A549 (cell line): ENCODE results near the gene CYP4F3. TPM values are rescaled to one million over a fixed set of nuclear protein-coding genes. Genes with fewer than 3 reads are reported as not detected.

ENCODE experiments used
- ATAC-seq, 2 experiments: fragments of 200-7000 bp in 1 of 2; fragments of >200 bp in 1 of 2; cut with Nextera tagmentation in 1 of 2; cut with Tn5 transposase in 1 of 2; 3 replicates each; pipeline versions ENCODE4 v1.8.0 to v1.9.1; 2018 to 2020; ENCODE audit warnings: mild to moderate bottlenecking in 1 of 2, moderate library complexity in 1 of 2
- CTCF ChIA-PET: fragments of 300-600 bp; sonication (Branson Sonifier 250); formaldehyde crosslinking; extraction: SDS; loops from one replicate; lab custom pipeline; 2021; ENCODE audit warnings: antibody characterized with exemption, inconsistent platforms; lab: Yijun Ruan, JAX
- POLR2A ChIA-PET: fragments of 350-600 bp; formaldehyde crosslinking; extraction: SDS; loops from one replicate; lab custom pipeline; 2021; ENCODE audit warnings: antibody characterized with exemption, inconsistent platforms; lab: Yijun Ruan, JAX
- DNase-seq, 2 experiments: peaks; one replicate each; pipeline versions ENCODE4 v3.0.0 to v3.0.0-alpha.2; 2011 to 2016; ENCODE audit warnings: low read depth in 1 of 2, low spot score in 1 of 2
- FAIRE-seq: peaks from 2 replicates; lab custom pipeline; 2011; peaks lifted over from hg19 to GRCh38; lab: Jason Lieb, UNC
- H3K27ac ChIP-seq, 2 experiments: fragments of >200 bp; sonication (Bioruptor Twin); formaldehyde crosslinking; 3 replicates each; pipeline ENCODE4 v1.5.1; 2016 to 2017
- H3K4me1 ChIP-seq: fragments of >200 bp; sonication (Bioruptor Twin); formaldehyde crosslinking; 3 replicates; pipeline ENCODE4 v1.6.1; 2016
- H3K4me2 ChIP-seq: fragments of >200 bp; sonication (Bioruptor Twin); formaldehyde crosslinking; 3 replicates; pipeline ENCODE4 v1.6.1; 2016
- H3K4me3 ChIP-seq: fragments of >200 bp; sonication (Bioruptor Twin); formaldehyde crosslinking; 3 replicates; pipeline ENCODE4 v1.5.1; 2016
- H3K9me3 ChIP-seq: fragments of >200 bp; sonication (Bioruptor Twin); formaldehyde crosslinking; 3 replicates; pipeline ENCODE4 v1.6.1; 2016
- ATOH8 ChIP-seq: fragments of 250-450 bp; sonication (Bioruptor Pico); IDR thresholded peaks from 2 replicates; pipeline ENCODE4 v1.5.0; 2020; ENCODE audit warnings: low read depth, mild to moderate bottlenecking, moderate library complexity
- BCL3 ChIP-seq: fragments of >200 bp; sonication (Bioruptor Twin); formaldehyde crosslinking; IDR thresholded peaks from 3 replicates; pipeline ENCODE4 v1.6.1; 2016
- BHLHE40 ChIP-seq: IDR thresholded peaks from 2 replicates; pipeline ENCODE4 v1.6.1; 2012; ENCODE audit warnings: low read depth, low read length, inconsistent platforms
- CHD2 ChIP-seq: fragments of 150-350 bp; IDR thresholded peaks from 2 replicates; pipeline ENCODE4 v1.6.1; 2014; ENCODE audit warnings: low read length; ENCODE audit not compliant: partially characterized antibody
- CHD4 ChIP-seq: fragments of 200-600 bp; sonication (generic); IDR thresholded peaks from 2 replicates; pipeline ENCODE4 v1.6.1; 2016; ENCODE audit warnings: antibody characterized with exemption, mild to moderate bottlenecking, borderline replicate concordance
- CTCF ChIP-seq: fragments of >200 bp; sonication (Bioruptor Twin); formaldehyde crosslinking; IDR thresholded peaks from 3 replicates; pipeline ENCODE4 v1.5.1; 2016
- E2F6 ChIP-seq: IDR thresholded peaks from 2 replicates; pipeline ENCODE4 v1.6.1; 2012; ENCODE audit warnings: low read depth, borderline replicate concordance
- EHF ChIP-seq: fragments of 250-450 bp; sonication (Bioruptor Pico); IDR thresholded peaks from 2 replicates; pipeline ENCODE4 v1.5.0; 2020; ENCODE audit warnings: mild to moderate bottlenecking
- ELK1 ChIP-seq: fragments of 150-350 bp; IDR thresholded peaks from 2 replicates; pipeline ENCODE4 v1.6.1; 2014; ENCODE audit warnings: low read depth, mild to moderate bottlenecking, low read length
- GATA3 ChIP-seq: IDR thresholded peaks from 2 replicates; pipeline ENCODE4 v1.6.1; 2012; ENCODE audit warnings: borderline replicate concordance
- HEYL ChIP-seq: fragments of 250-450 bp; sonication (Bioruptor Pico); IDR thresholded peaks from 2 replicates; pipeline ENCODE4 v1.8.0; 2021; ENCODE audit warnings: mild to moderate bottlenecking, moderate library complexity
- HOXB13 ChIP-seq: fragments of 250-450 bp; sonication (Bioruptor Pico); IDR thresholded peaks from 2 replicates; pipeline ENCODE4 v1.5.0; 2020; ENCODE audit warnings: low read depth, mild to moderate bottlenecking, moderate library complexity
- KDM5A ChIP-seq: fragments of 200-600 bp; sonication (generic); IDR thresholded peaks from 2 replicates; pipeline ENCODE4 v1.6.1; 2016; ENCODE audit warnings: antibody characterized with exemption, mild to moderate bottlenecking
- MAFK ChIP-seq: fragments of 450-650 bp; IDR thresholded peaks from 2 replicates; pipeline ENCODE4 v1.6.1; 2014; ENCODE audit not compliant: partially characterized antibody
- NFE2L2 ChIP-seq: fragments of 150-350 bp; conservative IDR thresholded peaks from 2 replicates; pipeline ENCODE4 v1.6.1; 2014; ENCODE audit warnings: low read length
- NPAS2 ChIP-seq: fragments of 250-450 bp; sonication (Bioruptor Pico); IDR thresholded peaks from 2 replicates; pipeline ENCODE4 v1.8.0; 2022; ENCODE audit warnings: mild to moderate bottlenecking, moderate library complexity, borderline replicate concordance
- NR3C1 ChIP-seq: fragments of >200 bp; sonication (Bioruptor Twin); formaldehyde crosslinking; IDR thresholded peaks from 3 replicates; pipeline ENCODE4 v1.6.1; 2017
- PBX3 ChIP-seq: IDR thresholded peaks from 2 replicates; pipeline ENCODE4 v1.6.1; 2012
- PHF8 ChIP-seq: fragments of 200-600 bp; sonication (generic); IDR thresholded peaks from 2 replicates; pipeline ENCODE4 v1.6.1; 2016; ENCODE audit warnings: low read depth, mild to moderate bottlenecking, antibody characterized with exemption, moderate library complexity, borderline replicate concordance
- POLR2AphosphoS2 ChIP-seq: conservative IDR thresholded peaks from 2 replicates; pipeline ENCODE4 v1.6.1; 2012; ENCODE audit warnings: low read length, improper control_type of control experiment, inconsistent platforms
- SMC3 ChIP-seq: fragments of >200 bp; sonication (Bioruptor Twin); formaldehyde crosslinking; IDR thresholded peaks from 3 replicates; pipeline ENCODE4 v1.6.1; 2018; ENCODE audit warnings: inconsistent platforms
- TFCP2L1 ChIP-seq: fragments of 250-450 bp; sonication (Bioruptor Pico); IDR thresholded peaks from 2 replicates; pipeline ENCODE4 v1.5.0; 2021; ENCODE audit warnings: mild to moderate bottlenecking
- ZC3H11A ChIP-seq: fragments of 450-650 bp; IDR thresholded peaks from 2 replicates; pipeline ENCODE4 v1.6.1; 2014; ENCODE audit warnings: antibody characterized with exemption, mild to moderate bottlenecking
- ZNF302 ChIP-seq: fragments of 250-450 bp; sonication (Bioruptor Pico); IDR thresholded peaks from 2 replicates; pipeline ENCODE4 v1.9.0; 2021; ENCODE audit warnings: inconsistent platforms, mild to moderate bottlenecking, moderate library complexity
- WGBS: methylation state at CpG from one replicate; pipeline ENCODE4 v1.1.6; 2017; ENCODE audit errors: missing lambda C conversion rate; 5-methylcytosine and 5-hydroxymethylcytosine counted together
- polyA plus RNA-seq, 4 experiments: library from polyadenylated mRNA; depleted of rRNA in 3 of 4; stranded (reverse); fragments of >200 nt; fragmentation: RNase III in 1 of 4; extraction: RNeasy Plus Mini Kit Qiagen cat#74134 plus additional on column Dnase treatment in 1 of 4; gene quantifications; 2 replicates in 3 of 4; 3 replicates in 1 of 4; pipeline ENCODE4 v1.2.3, GENCODE V29; 2011 to 2017

The CYP4F3 gene
- polyA plus RNA-seq, 2 of the 4 experiments (the other 2 are of a cell fraction), result 8.9 to 33.2 TPM

- no peak for TF ChIP-seq PHF8
- no peak for ATAC-seq
- Histone ChIP-seq H3K27ac (no peak overlapping the region), H3K4me2 (no peak overlapping the region), H3K4me3 (no peak overlapping the region), H3K9me3 (no peaks in the 10 kb centered on the region), H3K4me1 (no peaks in the 10 kb centered on the region)
- no peak for DNase-seq
- ChIA-PET CTCF (interaction anchor here (0.8 kb wide), 1 partner anchor 70 kb away, joined by 3 read pairs; no protein-coding TSS in a partner anchor), POLR2A (no interaction called here)
- no peak for FAIRE-seq
Observed at GRCh38 chr19:15656467-15656866, 15.8 kb downstream of the CYP4F3 start.

GRCh38 chr19:15663247-15663646 is 22.6 kb downstream of the CYP4F3 start:
- no peaks in the 10 kb centered on the region for H3K4me1 ChIP-seq
- no peak overlapping the region for H3K4me3 ChIP-seq
- 88% methylated on average over 4 of the region's 4 CpGs for WGBS
- H3K9me3 ChIP-seq, result no peaks in the 10 kb centered on the region
- TF ChIP-seq BHLHE40 (no peak), TFCP2L1 (no peak), NFE2L2 (no peak)
- no peak overlapping the region for H3K27ac ChIP-seq
- DNase-seq (no peak), FAIRE-seq (no peak), ATAC-seq (no peak)
- no peak overlapping the region for H3K4me2 ChIP-seq
- ChIA-PET CTCF (no interaction called here), POLR2A (no interaction called here)

GRCh38 chr19:15666186-15666585 is 25.5 kb downstream of the CYP4F3 start:
- no peak overlapping the region for H3K27ac ChIP-seq
- DNase-seq (no peak), FAIRE-seq (no peak), ATAC-seq (no peak)
- POLR2A ChIA-PET, result no interaction called here
- no peaks in the 10 kb centered on the region for H3K4me1 ChIP-seq
- no peak overlapping the region for H3K4me3 ChIP-seq
- CTCF ChIA-PET, result no interaction called here
- no CpG with 5 or more reads among the region's 1 CpG for WGBS
- TF ChIP-seq ELK1 (no peak), KDM5A (no peak), SMC3 (no peak), EHF (CRISPR knock-in tag) (no peak), MAFK (no peak), CHD2 (no peak), POLR2AphosphoS2 (no peak), BCL3 (no peak), CTCF (no peak), ATOH8 (CRISPR knock-in tag) (no peak), E2F6 (no peak), HOXB13 (no peak), HEYL (CRISPR knock-in tag) (no peak), ZNF302 (no peak), NPAS2 (CRISPR knock-in tag) (no peak), PBX3 (no peak), NR3C1 (no peak), ZC3H11A (no peak), GATA3 (no peak), CHD4 (no peak)
- H3K9me3 ChIP-seq, result no peaks in the 10 kb centered on the region
- no peak overlapping the region for H3K4me2 ChIP-seq
